Measurements from ENCODE around the gene FCRL1. TPM values are rescaled to one million over a fixed set of nuclear protein-coding genes. Genes with fewer than 3 reads are reported as not detected.

The FCRL1 gene
- total RNA-seq, 1 experiment from 2014 or later: not detected

- no peak overlapping the region for H3K4me2 ChIP-seq (ENCODE audit: insufficient read depth, insufficient read length, low read length)
- H3K4me1 Mint-ChIP-seq: no peaks in the 10 kb centered on the region
- H3K23me2 ChIP-seq (ENCODE audit: insufficient read length, low read depth, low read length, poor library complexity, severe bottlenecking): no peaks in the 10 kb centered on the region
- H4K20me1 ChIP-seq (ENCODE audit: control insufficient read depth, insufficient read depth, insufficient read length): no peaks in the 10 kb centered on the region
- H2BK120ac ChIP-seq (ENCODE audit: low read depth, low read length, poor library complexity, severe bottlenecking): no peak overlapping the region
- H3K4me1 ChIP-seq (ENCODE audit: insufficient read depth, low read length): no peaks in the 10 kb centered on the region
- H4K8ac ChIP-seq (replicated peaks; ENCODE audit: insufficient read length, low read depth, low read length): no peak overlapping the region
- no peak overlapping the region for H2AK5ac ChIP-seq (ENCODE audit: insufficient read length, low read length)
- no peak overlapping the region for H2BK5ac ChIP-seq (ENCODE audit: insufficient read length, low read length)
- no peak overlapping the region for H4K91ac ChIP-seq (ENCODE audit: insufficient read length, low read depth, low read length)
- H3K27ac ChIP-seq (ENCODE audit: insufficient read length, low read depth, low read length): no peak overlapping the region
- H2BK15ac ChIP-seq (ENCODE audit: low read depth, low read length): no peak overlapping the region
- no peaks in the 10 kb centered on the region; the same call in none of the 2 replicates for H3K27me3 Mint-ChIP-seq (ENCODE audit: low read depth)
- H4K5ac ChIP-seq (ENCODE audit: insufficient read length, low read depth, low read length): no peak overlapping the region
- no peaks in the 10 kb centered on the region for H3K36me3 Mint-ChIP-seq (ENCODE audit: insufficient read depth in 1 of 3, low read depth in 3 of 3)
- no peak overlapping the region for H3K4me3 Mint-ChIP-seq
- H3K4ac ChIP-seq (ENCODE audit: low read depth, low read length): no peak overlapping the region
- no peak overlapping the region for H3K9ac ChIP-seq (ENCODE audit: extremely low read depth, insufficient read length, low read length)
- no peak overlapping the region for H3K23ac ChIP-seq (ENCODE audit: insufficient read length, low read depth, low read length)
- no peak overlapping the region for H3K14ac ChIP-seq (ENCODE audit: insufficient read depth, low read length)
- H3K27me3 ChIP-seq (ENCODE audit: insufficient read depth, low read length): no peaks in the 10 kb centered on the region
- DNase-seq: no peak
- no peak for TF ChIP-seq CTCF (conservative IDR thresholded peaks at IDR 0.05)
- H3K27ac Mint-ChIP-seq: no peak overlapping the region
- no peaks in the 10 kb centered on the region for H3K79me2 ChIP-seq (ENCODE audit: insufficient read depth, low read length)
- no peak overlapping the region for H3T11ph ChIP-seq (ENCODE audit: low read length)
- H3K9me3 ChIP-seq (ENCODE audit: control insufficient read depth, low read depth, low read length): no peaks in the 10 kb centered on the region
- H3K18ac ChIP-seq (ENCODE audit: insufficient read length, low read depth, low read length): no peak overlapping the region
- H2BK20ac ChIP-seq (ENCODE audit: low read depth, low read length, poor library complexity, severe bottlenecking): no peak overlapping the region
- no peak overlapping the region for H3K56ac ChIP-seq (ENCODE audit: insufficient read length, low read depth, low read length)
- H2BK12ac ChIP-seq (ENCODE audit: insufficient read length, low read depth, low read length): no peak overlapping the region
- no CpG with 5 or more reads among the region's 2 CpGs for WGBS (ENCODE audit: extremely low coverage, insufficient read length, low lambda C conversion rate)
- H3K9me3 Mint-ChIP-seq: no peaks in the 10 kb centered on the region; a peak in 2 of 5 replicates
- no peak overlapping the region for H2AFZ ChIP-seq (ENCODE audit: low read length)
- H3K79me1 ChIP-seq (ENCODE audit: insufficient read depth, low read depth, low read length, poor library complexity, severe bottlenecking): no peaks in the 10 kb centered on the region
These were observed 379 bp upstream of the FCRL1 start for GRCh38 chr1:157820299-157820698.

All from H9 (cell line).